ENCODE data around the gene KCTD4. TPM values are rescaled to one million over a fixed set of nuclear protein-coding genes. Genes with fewer than 3 reads are reported as not detected.

The KCTD4 gene
- 0.94 TPM for total RNA-seq

GRCh38 chr13:45200701-45201232 is at the start of gene KCTD4:
Gene KCTD4 (minus strand): TSS chr13:45201045. CDS start chr13:45194567, 6,478 bp downstream.

Other genes with a start within 250 kb of the KCTD4 start
- 6.3 TPM for gene NUFIP1, start 211.6 kb downstream of the KCTD4 start, total RNA-seq
- 59.5 TPM for gene GPALPP1, start 211.5 kb downstream of the KCTD4 start, total RNA-seq
- gene GTF2F2, start 80.5 kb downstream of the KCTD4 start, total RNA-seq: 25.7 TPM
- gene TPT1, start 140.1 kb upstream of the KCTD4 start, total RNA-seq: 1,320 TPM
- gene SLC25A30, start 217.3 kb upstream of the KCTD4 start, total RNA-seq: 8.5 TPM